Bladder microvascular endothelial cell (primary cell): ENCODE data around the gene RIC1. TPM values are rescaled to one million over a fixed set of nuclear protein-coding genes. Genes with fewer than 3 reads are reported as not detected.

ENCODE experiments used
- total RNA-seq: library from RNA; depleted of rRNA; stranded (reverse); fragments of >200 nt; gene quantifications from 2 replicates; pipeline ENCODE4 v1.2.3, GENCODE V29; 2014

Gene RIC1
- total RNA-seq: 22.3 and 46.3 TPM in 2 replicates

DNA sequence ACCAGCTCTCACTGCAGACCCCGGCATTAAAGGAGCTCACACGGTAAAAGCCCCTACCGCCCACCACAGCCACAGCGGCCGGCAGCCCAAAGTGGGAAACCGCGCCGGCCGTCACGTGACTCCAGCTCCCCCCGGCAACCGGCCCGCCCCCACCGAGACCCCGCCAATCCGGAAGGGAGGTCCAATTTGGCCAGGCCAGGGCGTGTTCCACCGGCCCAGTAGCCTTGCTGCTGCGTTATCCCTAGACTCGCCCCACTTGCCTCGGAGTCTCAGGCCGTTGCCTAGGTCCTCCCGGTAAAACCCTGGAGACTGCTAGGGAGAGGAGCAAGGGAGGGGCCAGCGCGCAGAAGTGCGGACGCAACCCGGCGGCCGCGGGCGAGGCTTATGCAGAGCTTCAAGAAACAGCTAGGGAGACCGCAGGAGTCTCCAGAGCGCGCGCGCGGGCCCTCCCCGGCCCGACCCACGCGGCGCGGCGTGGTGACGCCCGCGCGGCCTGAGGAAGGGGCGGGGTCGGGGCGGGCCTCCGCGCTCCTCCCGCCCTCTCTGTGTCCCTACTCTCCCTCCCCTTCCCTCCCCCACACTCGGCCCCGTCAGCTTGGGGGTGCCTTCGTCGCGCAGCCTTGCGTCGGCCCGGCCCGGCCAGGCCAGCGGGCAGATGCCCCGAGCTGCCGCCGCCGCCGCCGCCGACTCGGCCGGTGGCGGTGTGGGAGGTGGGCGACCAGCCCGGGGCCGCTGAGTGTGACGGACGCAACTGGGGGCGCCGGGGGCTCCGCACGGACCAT is at the start of gene RIC1:
Gene RIC1, plus strand, starts transcription at position 578 of the 782 bp plus-strand sequence. Its CDS starts 203 bp downstream, at position 781.

Other genes with a start within 250 kb of the RIC1 start
- 6.0 and 8.9 TPM in 2 replicates for gene PLGRKT, start 191.2 kb upstream of the RIC1 start, total RNA-seq
- 10.0 and 29.0 TPM in 2 replicates for gene CD274, start 178.6 kb upstream of the RIC1 start, total RNA-seq
- gene PDCD1LG2, start 118.6 kb upstream of the RIC1 start, total RNA-seq: 4.9 and 7.0 TPM in 2 replicates
- 17.0 and 24.7 TPM in 2 replicates for gene ERMP1, start 204.0 kb downstream of the RIC1 start, total RNA-seq